H9 (cell line): Measurements from ENCODE around the gene DPF3. TPM values are rescaled to one million over a fixed set of nuclear protein-coding genes. Genes with fewer than 3 reads are reported as not detected.

Experiments used
- DNase-seq: peaks from one replicate; pipeline ENCODE4 v3.0.0-alpha.2; 2017
- H2AFZ ChIP-seq: one replicate; pipeline ENCODE4 v1.6.1; 2013; ENCODE audit warnings: mild to moderate bottlenecking, low read length, control low read depth, moderate library complexity
- H2AK5ac ChIP-seq: 2 replicates; pipeline ENCODE4 v1.6.1; 2013; ENCODE audit warnings: low read length, control low read depth, mixed read lengths; ENCODE audit not compliant: insufficient read length
- H2BK120ac ChIP-seq: one replicate; pipeline ENCODE4 v1.6.1; 2013; ENCODE audit warnings: low read depth, mild to moderate bottlenecking, low read length, control low read depth, inconsistent platforms; ENCODE audit not compliant: poor library complexity, severe bottlenecking
- H2BK12ac ChIP-seq: 2 replicates; pipeline ENCODE4 v1.6.1; 2013; ENCODE audit warnings: low read length, control low read depth, mixed read lengths, low read depth; ENCODE audit not compliant: insufficient read length
- H2BK15ac ChIP-seq: 2 replicates; pipeline ENCODE4 v1.6.1; 2013; ENCODE audit warnings: low read depth, low read length, control low read depth
- H2BK20ac ChIP-seq: one replicate; pipeline ENCODE4 v1.6.1; 2013; ENCODE audit warnings: low read depth, mild to moderate bottlenecking, low read length, control low read depth, inconsistent platforms; ENCODE audit not compliant: poor library complexity, severe bottlenecking
- H2BK5ac ChIP-seq: 2 replicates; pipeline ENCODE4 v1.6.1; 2013; ENCODE audit warnings: low read length, control low read depth, mixed read lengths; ENCODE audit not compliant: insufficient read length
- H3K14ac ChIP-seq: 2 replicates; pipeline ENCODE4 v1.6.1; 2013; ENCODE audit warnings: low read length, control low read depth; ENCODE audit not compliant: insufficient read depth
- H3K18ac ChIP-seq: 2 replicates; pipeline ENCODE4 v1.6.1; 2013; ENCODE audit warnings: low read depth, mild to moderate bottlenecking, mixed read lengths, low read length, control low read depth; ENCODE audit not compliant: insufficient read length
- H3K23ac ChIP-seq: 2 replicates; pipeline ENCODE4 v1.6.1; 2013; ENCODE audit warnings: low read length, control low read depth, mixed read lengths, low read depth; ENCODE audit not compliant: insufficient read length
- H3K23me2 ChIP-seq: 2 replicates; pipeline ENCODE4 v1.6.1; 2013; ENCODE audit warnings: low read depth, mild to moderate bottlenecking, mixed read lengths, low read length, control low read depth; ENCODE audit not compliant: insufficient read length, poor library complexity, severe bottlenecking
- H3K27ac ChIP-seq: 2 replicates; pipeline ENCODE4 v1.5.1; 2013; ENCODE audit warnings: low read length, control low read depth, mixed read lengths, low read depth; ENCODE audit not compliant: insufficient read length
- H3K27me3 ChIP-seq: 2 replicates; pipeline ENCODE4 v1.6.1; 2013; ENCODE audit warnings: low read length, control low read depth, inconsistent platforms; ENCODE audit not compliant: insufficient read depth
- H3K4ac ChIP-seq: 2 replicates; pipeline ENCODE4 v1.6.1; 2013; ENCODE audit warnings: low read depth, mild to moderate bottlenecking, control low read depth, inconsistent platforms, low read length, moderate library complexity
- H3K4me1 ChIP-seq: 2 replicates; pipeline ENCODE4 v1.6.1; 2013; ENCODE audit warnings: low read length, control low read depth, inconsistent platforms; ENCODE audit not compliant: insufficient read depth
- H3K4me2 ChIP-seq: 2 replicates; pipeline ENCODE4 v1.6.1; 2013; ENCODE audit warnings: low read length, control low read depth, mixed read lengths; ENCODE audit not compliant: insufficient read length, insufficient read depth
- H3K56ac ChIP-seq: 2 replicates; pipeline ENCODE4 v1.6.1; 2013; ENCODE audit warnings: low read depth, mild to moderate bottlenecking, mixed read lengths, low read length, control low read depth; ENCODE audit not compliant: insufficient read length
- H3K79me1 ChIP-seq: 2 replicates; pipeline ENCODE4 v1.6.1; 2013; ENCODE audit warnings: low read depth, mild to moderate bottlenecking, moderate library complexity, low read length, control low read depth, inconsistent platforms; ENCODE audit not compliant: insufficient read depth, poor library complexity, severe bottlenecking
- H3K79me2 ChIP-seq: 2 replicates; pipeline ENCODE4 v1.6.1; 2013; ENCODE audit warnings: low read length, control low read depth, inconsistent platforms; ENCODE audit not compliant: insufficient read depth
- H3K9ac ChIP-seq: 2 replicates; pipeline ENCODE4 v1.6.1; 2013; ENCODE audit warnings: low read length, control low read depth, mixed read lengths; ENCODE audit not compliant: insufficient read length; ENCODE audit errors: extremely low read depth
- H3K9me3 ChIP-seq: one replicate; pipeline ENCODE4 v1.6.1; 2013; ENCODE audit warnings: low read depth, low read length, inconsistent platforms; ENCODE audit not compliant: control insufficient read depth
- H3T11ph ChIP-seq: one replicate; pipeline ENCODE4 v1.6.1; 2013; ENCODE audit warnings: mild to moderate bottlenecking, low read length, control low read depth, inconsistent platforms
- H4K20me1 ChIP-seq: one replicate; pipeline ENCODE4 v1.6.1; 2013; ENCODE audit not compliant: control insufficient read depth, insufficient read length, insufficient read depth
- H4K5ac ChIP-seq: 2 replicates; pipeline ENCODE4 v1.6.1; 2013; ENCODE audit warnings: low read depth, mild to moderate bottlenecking, mixed read lengths, low read length, control low read depth; ENCODE audit not compliant: insufficient read length
- H4K8ac ChIP-seq: replicated peaks from 2 replicates; pipeline ENCODE4 v1.6.1; 2013; ENCODE audit warnings: low read length, control low read depth, mixed read lengths, low read depth; ENCODE audit not compliant: insufficient read length
- H4K91ac ChIP-seq: 2 replicates; pipeline ENCODE4 v1.6.1; 2013; ENCODE audit warnings: low read depth, mild to moderate bottlenecking, moderate library complexity, mixed read lengths, low read length, control low read depth; ENCODE audit not compliant: insufficient read length
- H3K27ac Mint-ChIP-seq, 3 experiments: 2 replicates in 2 of 3; 3 replicates in 1 of 3; pipeline ENCODE4 v1.8.0; 2020 to 2021; ENCODE audit warnings: mixed read lengths in 3 of 3, mild to moderate bottlenecking in 1 of 3, moderate library complexity in 1 of 3
- H3K27me3 Mint-ChIP-seq: 2 replicates; pipeline ENCODE4 v1.8.0; 2021; ENCODE audit warnings: low read depth, mild to moderate bottlenecking, moderate library complexity, mixed read lengths
- H3K36me3 Mint-ChIP-seq, 3 experiments: 2 replicates in 2 of 3; 3 replicates in 1 of 3; pipeline ENCODE4 v1.8.0; 2020 to 2021; ENCODE audit warnings: low read depth in 3 of 3, mixed read lengths in 3 of 3; ENCODE audit not compliant: insufficient read depth in 1 of 3
- H3K4me1 Mint-ChIP-seq, 2 experiments: 2 replicates each; pipeline ENCODE4 v1.8.0; 2020; ENCODE audit warnings: mixed read lengths in 2 of 2
- H3K4me3 Mint-ChIP-seq, 2 experiments: 2 replicates in 1 of 2; 3 replicates in 1 of 2; pipeline ENCODE4 v1.8.0; 2020 to 2021; ENCODE audit warnings: mild to moderate bottlenecking in 2 of 2, mixed read lengths in 2 of 2, moderate library complexity in 1 of 2
- H3K9me3 Mint-ChIP-seq, 2 experiments: 2 replicates in 1 of 2; 3 replicates in 1 of 2; pipeline ENCODE4 v1.8.0; 2020; ENCODE audit warnings: mild to moderate bottlenecking in 2 of 2, mixed read lengths in 2 of 2, moderate library complexity in 1 of 2
- WGBS: extraction: QIAGEN DNeasy Blood & Tissue Kit; methylation state at CpG from one replicate; pipeline ENCODE4 v1.1.7; 2013; ENCODE audit warnings: missing lambda C conversion rate, low lambda C conversion rate, mixed read lengths; ENCODE audit not compliant: insufficient read length; ENCODE audit errors: extremely low coverage; 5-methylcytosine and 5-hydroxymethylcytosine counted together
- total RNA-seq: library from RNA; stranded (reverse); gene quantifications from 2 replicates; pipeline ENCODE4 v1.2.1, GENCODE V29; 2021
- TF ChIP-seq, protein P1 (sequence below): fragments of 200-600 bp; sonication (generic); conservative IDR thresholded peaks from 3 replicates; pipeline ENCODE4 v1.8.0; 2021; ENCODE audit warnings: antibody characterized with exemption, mild to moderate bottlenecking

DPF3 gene
- total RNA-seq, 1 experiment from 2014 or later, result not detected

DNA sequence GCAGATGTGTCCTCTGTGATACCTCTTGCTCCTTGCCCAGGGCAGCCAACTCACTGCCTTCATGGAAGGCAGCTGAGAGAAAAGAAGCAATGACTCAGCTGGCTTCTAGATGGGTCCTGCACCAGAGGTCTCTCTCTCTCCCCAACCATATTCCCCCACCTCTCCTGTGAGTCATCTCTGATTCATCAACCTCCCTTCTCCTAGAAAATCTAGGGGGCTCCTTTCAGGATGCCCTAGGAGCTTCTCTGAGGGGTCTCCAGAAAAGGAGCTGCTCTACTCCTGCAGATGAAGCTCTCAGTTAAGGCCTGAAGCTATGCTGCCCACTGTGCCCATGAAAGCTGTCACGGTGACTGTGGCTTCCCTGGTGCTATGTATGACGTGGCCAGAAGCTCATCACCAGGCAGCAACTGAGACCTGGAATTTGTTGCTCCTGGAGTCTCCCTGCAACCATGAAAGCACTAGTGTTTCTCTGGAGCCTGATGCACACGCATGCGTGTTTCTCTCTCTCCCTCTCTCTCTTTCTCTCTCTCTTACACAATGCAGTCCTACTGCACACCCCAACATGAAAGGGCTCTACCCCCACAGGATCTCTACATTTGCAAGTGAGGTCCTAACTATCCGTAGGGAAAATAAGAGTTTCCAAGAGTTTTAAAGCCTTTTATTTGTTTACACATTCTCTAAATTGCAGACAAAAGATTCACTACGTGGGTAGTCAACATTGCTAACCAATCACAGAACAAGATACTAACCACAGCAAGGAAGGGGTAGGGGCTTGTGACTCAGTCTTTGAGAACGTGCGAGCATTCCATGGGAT, 285.3 kb downstream of the DPF3 start:
- Mint-ChIP-seq H3K4me1 (peaks cover 4 to 5% of the 10 kb centered on the region in 2 experiments; a peak in 2 of 4 replicates), H3K36me3 (no peaks in the 10 kb centered on the region; a peak in 1 of 7 replicates), H3K27me3 (peaks cover 10% of the 10 kb centered on the region), H3K27ac (no peak overlapping the region), H3K4me3 (no peak overlapping the region), H3K9me3 (no peaks in the 10 kb centered on the region; a peak in 1 of 5 replicates)
- Histone ChIP-seq H3K4me1 (no peaks in the 10 kb centered on the region), H3K27me3 (no peaks in the 10 kb centered on the region), H2AK5ac (no peak overlapping the region), H2BK12ac (no peak overlapping the region), H3K18ac (no peak overlapping the region), H4K91ac (no peak overlapping the region), H3K79me2 (no peaks in the 10 kb centered on the region), H3K79me1 (no peaks in the 10 kb centered on the region), H3K4ac (no peak overlapping the region), H2BK20ac (no peak overlapping the region), H2BK5ac (no peak overlapping the region), H3K23ac (no peak overlapping the region), H3K14ac (peak overlapping the region; percentile 23; the same call in 1 of the 2 replicates), H2AFZ (no peak overlapping the region), H3K4me2 (no peak overlapping the region), H3K9me3 (no peaks in the 10 kb centered on the region), H4K5ac (no peak overlapping the region), H4K8ac (no peak overlapping the region), H3K56ac (no peak overlapping the region), H3T11ph (no peak overlapping the region), H2BK120ac (no peak overlapping the region), H3K27ac (no peak overlapping the region), H4K20me1 (no peaks in the 10 kb centered on the region), H3K9ac (no peak overlapping the region), H2BK15ac (no peak overlapping the region), H3K23me2 (no peaks in the 10 kb centered on the region)
- no peak for DNase-seq
- TF ChIP-seq, protein P1, sequence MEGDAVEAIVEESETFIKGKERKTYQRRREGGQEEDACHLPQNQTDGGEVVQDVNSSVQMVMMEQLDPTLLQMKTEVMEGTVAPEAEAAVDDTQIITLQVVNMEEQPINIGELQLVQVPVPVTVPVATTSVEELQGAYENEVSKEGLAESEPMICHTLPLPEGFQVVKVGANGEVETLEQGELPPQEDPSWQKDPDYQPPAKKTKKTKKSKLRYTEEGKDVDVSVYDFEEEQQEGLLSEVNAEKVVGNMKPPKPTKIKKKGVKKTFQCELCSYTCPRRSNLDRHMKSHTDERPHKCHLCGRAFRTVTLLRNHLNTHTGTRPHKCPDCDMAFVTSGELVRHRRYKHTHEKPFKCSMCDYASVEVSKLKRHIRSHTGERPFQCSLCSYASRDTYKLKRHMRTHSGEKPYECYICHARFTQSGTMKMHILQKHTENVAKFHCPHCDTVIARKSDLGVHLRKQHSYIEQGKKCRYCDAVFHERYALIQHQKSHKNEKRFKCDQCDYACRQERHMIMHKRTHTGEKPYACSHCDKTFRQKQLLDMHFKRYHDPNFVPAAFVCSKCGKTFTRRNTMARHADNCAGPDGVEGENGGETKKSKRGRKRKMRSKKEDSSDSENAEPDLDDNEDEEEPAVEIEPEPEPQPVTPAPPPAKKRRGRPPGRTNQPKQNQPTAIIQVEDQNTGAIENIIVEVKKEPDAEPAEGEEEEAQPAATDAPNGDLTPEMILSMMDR, result no peak
- WGBS, result no CpG with 5 or more reads among the region's 8 CpGs
